Left ventricle myocardium superior (tissue), 1 donor: Measurements from ENCODE around the gene DBI. TPM values are rescaled to one million over a fixed set of nuclear protein-coding genes. Genes with fewer than 3 reads are reported as not detected.
"Not testable (repeated sequence)": the region's sequence is repeated elsewhere in the genome, so short reads cannot be mapped to it uniquely, and the experiment has no call there.

Experiments
- ATAC-seq: fragments of 200-7000 bp; cut with Tn5 transposase; one replicate; pipeline ENCODE4 v1.9.1; 2020; ENCODE audit warnings: mild to moderate bottlenecking, moderate library complexity
- DNase-seq: peaks from one replicate; pipeline ENCODE4 v3.0.0-alpha.2; 2020
- intact Hi-C: fragments of 100-400 bp; cut with micrococcal nuclease; formaldehyde crosslinking; loops from one replicate; pipeline ENCODE4 v1.11.0; 2022
- total RNA-seq: library from RNA; stranded (reverse); fragmentation: NEBNext Ultra II Directional; extraction: Animal tissue kit (Norgen Biotek cat#: 25700); gene quantifications from one replicate; pipeline ENCODE4 v1.2.1, GENCODE V29; 2021
- donor health status: DM: no; HTN: yes; CAD: no; lungs with severe emphysema.

DBI gene
- total RNA-seq, 1 donor from 2014 or later: 315 TPM

DNA sequence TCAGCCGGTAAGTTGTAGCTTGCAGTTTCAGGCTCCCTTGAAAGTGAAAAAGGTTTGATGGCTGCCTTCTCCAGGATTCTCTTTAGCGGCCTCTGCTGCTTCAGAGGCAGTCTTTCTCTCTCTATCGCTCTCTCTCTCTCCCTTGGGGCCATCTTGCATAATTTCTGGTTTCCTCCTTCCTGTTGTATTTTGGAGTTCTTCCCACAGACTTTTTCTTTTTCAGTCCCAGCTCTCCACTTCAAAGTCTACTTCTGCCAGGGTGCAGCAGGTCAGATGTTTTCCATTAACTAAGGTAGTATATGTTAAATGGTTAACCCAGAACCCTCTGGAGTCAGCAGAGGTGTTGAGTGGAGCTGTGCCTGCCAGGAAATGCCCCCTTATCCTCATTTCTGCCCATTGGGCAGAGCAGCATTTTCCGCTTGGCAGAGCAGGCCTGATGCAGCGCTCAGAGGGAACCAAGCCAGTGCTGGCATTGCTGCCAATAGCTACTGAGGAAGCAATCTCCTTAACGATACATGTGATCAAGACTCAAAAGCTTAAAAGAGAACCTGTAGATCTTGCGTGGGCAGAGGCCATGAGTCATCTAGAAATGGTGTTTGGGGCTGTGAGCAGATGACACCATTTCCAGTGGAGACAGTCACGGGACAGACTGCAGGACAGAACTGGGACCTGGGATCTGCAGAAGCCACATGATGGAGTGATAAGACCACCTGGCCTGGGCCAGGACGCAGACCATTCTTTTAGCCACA is 20.8 kb downstream of the DBI start:
- intact Hi-C loops: no loop called here
- DNase-seq (peak; percentile 81), ATAC-seq (peak; percentile 82)

DNA sequence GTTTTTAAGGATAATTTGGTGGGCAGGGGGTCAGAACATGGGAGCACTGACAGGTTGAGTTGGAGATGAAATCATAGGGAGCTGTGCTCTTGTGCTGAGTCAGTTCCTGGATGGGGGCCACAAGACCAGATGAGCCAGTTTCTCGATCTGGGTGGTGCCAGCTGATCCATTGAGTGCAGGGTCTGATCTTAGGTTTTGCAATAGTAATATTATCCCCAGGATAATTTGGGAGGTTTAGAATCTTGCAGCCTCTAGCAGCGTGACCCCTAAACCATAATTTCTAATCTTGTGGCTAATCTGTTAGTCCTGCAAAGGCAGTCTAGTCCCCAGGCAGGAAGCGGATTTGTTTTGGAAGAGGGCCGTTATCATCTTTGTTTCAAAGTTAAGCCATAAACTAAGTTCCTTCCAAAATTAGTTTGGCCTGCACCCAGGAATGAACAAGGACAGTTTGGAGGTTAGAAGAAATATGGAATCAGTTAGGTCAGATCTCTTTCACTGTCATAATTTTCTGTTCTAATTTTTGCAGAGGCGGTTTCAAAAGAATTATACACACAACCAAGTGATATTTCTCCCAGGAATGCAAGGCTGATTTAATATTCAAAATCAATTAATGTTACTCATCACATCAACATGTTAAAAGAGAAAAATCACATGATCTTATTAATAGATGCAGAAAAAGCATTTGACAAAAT is 23.0 kb downstream of the DBI start:
- intact Hi-C loops: no loop called here
- ATAC-seq (peak; percentile 59), DNase-seq (peak; percentile 66)

DNA sequence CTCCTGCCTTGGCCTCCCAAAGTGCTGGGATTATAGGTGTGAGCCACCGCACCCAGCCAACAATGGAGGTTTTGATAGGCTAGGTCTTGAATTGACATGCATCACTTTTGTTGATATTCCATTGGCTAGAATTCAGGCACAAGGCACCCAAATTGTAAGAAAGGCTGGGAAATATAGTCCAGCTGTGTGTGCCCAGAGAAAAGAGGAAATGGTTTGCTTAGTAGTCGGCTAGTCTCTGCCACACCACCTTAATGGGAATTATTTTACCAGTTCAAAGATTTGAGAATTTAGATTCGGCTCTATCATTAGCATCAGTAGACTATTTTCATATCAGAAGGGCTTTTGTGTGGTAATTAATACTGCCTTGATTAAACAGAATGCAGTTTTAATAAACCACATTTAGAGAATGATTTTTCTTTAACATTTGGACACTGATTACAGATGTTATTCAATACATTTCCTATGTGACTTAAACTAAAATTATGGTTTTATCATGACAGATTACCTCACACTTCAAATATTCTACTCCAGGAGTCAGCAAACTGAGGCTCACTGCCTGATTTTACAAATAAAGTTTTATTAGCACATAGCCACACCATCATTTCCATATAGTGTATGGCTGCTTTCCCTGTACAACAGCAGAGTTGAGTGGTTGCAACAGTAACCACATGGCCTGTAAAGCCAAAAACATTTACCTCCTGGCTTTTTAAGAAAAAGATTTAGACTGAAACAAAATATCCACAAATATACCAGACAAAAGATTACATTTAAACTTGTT is 27.4 kb downstream of the DBI start:
- DNase-seq (no peak), ATAC-seq (no peak)
- intact Hi-C loops: no loop called here

DNA sequence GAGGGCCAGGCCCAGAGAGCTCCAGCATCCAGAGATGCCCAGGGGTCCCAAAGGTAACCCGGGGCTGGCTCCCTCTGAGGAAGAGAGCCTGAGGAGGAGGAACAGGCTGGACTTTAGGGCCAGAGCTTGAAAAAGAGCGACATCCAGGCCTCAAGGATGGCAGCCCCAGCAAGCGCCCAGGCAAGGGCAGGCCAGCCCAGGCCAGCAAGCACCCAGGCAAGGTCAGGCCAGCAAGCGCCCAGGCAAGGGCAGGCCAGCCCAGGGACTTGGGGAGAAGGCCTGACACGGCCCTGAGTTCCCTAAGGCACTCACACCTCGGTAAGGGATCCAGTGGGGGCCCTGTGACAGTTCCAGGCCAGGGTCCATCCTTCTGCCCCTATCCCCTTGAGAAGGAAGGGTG is 30.4 kb downstream of the DBI start:
- ATAC-seq (no peak), DNase-seq (no peak)
- intact Hi-C loops: no loop called here

DNA sequence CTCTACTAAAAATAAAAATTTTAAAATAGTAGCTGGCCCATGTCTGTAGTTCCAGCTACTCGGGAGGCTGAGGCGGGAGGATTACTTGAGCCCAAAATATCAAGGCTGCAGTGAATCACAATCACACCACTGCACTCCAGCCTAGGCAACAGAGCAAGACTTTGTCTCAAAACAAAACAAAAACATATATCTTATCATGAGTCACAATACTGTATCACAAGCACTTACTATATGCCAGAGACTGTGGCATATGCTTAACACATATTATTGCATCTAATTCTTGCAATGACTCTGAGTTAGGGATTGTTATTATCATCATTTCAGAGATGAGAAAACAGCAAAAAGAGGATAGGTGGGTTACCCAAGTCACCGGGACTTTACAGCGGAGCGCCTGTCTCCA is 35.3 kb downstream of the DBI start:
- ATAC-seq (no peak), DNase-seq (no peak)
- intact Hi-C loops: loop anchor here (10.0 kb wide), 1 partner anchor 263 kb away; no protein-coding TSS in a partner anchor

DNA sequence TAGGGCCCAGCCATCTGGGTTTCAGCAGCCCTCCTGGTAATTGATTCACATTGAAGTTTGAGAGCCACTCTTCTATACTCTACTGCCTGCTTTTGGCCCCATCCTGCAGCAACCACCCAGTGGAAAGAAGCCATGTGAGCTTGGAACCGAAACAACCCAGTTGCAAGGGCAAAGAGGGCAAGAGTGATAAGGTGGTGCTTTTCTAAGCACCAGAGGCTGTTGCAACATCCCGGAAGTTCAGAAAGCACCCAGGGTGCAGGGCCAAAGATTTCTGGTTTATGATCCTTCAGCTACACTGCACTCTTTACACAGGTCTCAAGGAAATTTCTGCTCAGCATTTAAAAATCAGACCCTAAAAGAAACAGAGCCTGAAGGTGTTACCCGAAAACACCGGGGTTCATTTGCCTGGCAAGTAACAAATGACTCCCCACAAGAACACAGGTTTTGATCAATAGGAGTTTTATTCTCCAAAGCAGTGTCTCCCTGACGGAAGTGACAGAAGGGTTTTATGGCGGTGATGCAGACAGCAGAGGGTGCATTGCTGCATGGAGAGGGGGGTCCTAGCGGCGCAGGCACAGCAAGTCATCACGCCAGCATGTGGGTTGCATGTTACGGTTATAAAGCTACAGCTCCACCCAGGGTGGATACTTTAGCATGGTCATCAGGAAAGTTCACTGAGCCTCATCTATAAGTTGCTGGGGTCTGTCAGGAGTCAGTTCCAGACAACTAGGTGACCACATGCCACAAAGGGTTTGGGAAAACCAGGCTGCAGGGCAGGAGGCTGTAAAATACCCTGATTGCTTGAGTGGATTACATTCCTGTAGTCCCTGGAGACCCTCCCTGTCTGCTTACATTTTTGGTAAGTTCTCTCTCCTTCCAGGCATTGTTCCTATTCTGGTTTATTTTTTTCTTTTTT is 36.1 kb downstream of the DBI start:
- peak; percentile 43 for DNase-seq
- intact Hi-C loops: loop anchor here (10.0 kb wide), 1 partner anchor 262 kb away; no protein-coding TSS in a partner anchor
- peak; percentile 92 for ATAC-seq

DNA sequence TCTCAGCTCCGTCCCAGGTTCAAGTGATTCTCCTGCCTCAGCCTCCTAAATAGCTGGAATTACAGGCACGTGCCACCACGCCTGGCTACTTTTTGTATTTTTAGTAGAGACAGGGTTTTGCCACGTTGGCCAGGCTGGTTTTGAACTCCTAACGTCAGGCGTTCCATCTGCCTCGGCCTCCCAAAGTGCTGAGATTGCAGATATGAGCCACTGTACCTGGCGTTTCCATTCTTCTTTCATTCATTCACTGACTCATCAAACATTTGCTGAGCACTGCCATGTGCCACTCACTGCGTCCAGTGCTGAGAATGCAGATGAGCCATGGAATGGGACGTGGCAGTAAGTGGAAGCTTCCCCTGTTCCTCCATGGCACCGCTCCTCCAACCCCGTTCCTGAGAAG is 36.8 kb downstream of the DBI start:
- intact Hi-C loops: loop anchor here (10.0 kb wide), 1 partner anchor 261 kb away; no protein-coding TSS in a partner anchor
- not testable (repeated sequence) for DNase-seq, ATAC-seq

DNA sequence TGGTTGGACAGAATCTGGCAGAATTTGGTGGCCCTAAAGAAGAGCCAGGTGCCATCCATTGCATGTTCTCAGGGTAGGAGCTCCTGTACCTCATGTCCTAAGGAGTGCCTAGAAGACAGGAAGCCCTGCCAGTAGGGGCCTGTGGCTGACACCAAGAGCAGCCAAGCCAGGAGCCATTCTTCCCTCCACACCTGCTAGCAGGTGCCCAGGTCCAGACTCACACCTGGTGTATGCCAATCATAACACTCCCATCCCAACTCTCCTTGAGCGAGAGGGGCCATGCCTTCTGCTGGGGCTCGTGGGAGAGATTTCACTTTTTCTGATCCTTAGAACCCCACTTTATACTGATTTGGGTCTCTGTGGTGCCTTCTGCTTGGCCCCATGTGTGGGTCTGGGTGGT is 38.4 kb downstream of the DBI start:
- no peak for ATAC-seq
- no peak for DNase-seq
- intact Hi-C loops: loop anchor here (5.0 to 10.0 kb wide), 2 partner anchors 72 to 260 kb away; no protein-coding TSS in a partner anchor

DNA sequence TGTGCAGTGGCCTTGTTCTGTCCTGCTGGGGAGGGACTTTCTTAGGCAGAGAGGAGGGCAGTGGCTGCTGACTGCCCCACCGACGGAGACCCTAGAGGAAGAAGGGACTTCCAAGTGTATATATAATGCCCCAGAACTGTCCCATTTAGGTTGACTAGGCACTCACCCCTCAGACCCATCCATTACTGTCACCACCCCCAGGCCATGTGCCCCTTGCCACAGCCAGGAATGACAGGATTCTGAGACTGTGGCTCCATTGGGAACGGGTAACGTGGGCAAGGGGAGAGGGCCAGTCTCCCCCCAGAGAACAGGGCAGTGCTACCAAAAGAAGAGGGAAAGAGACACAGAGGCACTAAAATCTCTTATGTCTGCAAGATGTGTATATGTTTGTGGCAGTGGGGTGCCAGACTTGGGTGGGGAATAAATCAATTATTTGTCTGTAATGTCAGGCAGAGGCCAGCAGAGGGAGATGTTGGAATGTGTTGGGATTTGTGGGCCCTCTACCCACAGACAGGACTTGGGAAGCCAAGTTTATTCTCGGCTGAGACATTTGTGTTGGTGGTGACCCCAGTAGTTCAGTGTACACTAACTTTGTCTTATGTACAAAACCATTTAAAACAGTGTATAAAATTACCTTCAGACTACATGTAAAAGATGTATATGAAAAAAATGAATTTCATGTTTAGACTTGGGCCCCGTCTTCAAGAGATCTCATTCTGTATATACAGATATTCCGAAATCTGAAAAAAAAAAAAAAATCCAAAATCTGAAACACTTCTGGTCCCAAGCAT is 40.8 kb downstream of the DBI start:
- no peak for DNase-seq
- ATAC-seq: peak; percentile 77
- intact Hi-C loops: loop anchor here (5.0 to 10.0 kb wide), 2 partner anchors 70 to 257 kb away; no protein-coding TSS in a partner anchor

DNA sequence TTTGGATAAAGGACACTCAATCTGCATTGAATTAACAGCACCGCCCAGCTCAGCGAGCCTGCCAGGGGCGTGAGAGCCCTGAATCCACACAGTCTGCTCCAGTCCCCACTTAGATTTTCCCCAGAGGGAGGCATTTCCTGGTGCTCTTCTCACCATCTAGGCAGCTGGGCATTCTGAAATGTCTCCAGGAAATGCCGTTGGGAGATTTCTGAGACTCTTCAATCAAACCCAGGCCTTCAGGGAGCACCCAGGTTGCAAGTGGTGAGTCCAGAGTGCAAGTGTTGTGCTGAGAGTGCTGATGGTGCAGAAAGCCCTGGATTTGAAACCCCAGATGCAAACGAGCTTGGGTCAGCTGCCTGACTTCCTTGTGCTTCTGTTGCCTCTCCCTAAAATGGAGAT is 41.4 kb downstream of the DBI start:
- DNase-seq: no peak
- peak; percentile 51 for ATAC-seq
- intact Hi-C loops: loop anchor here (5.0 to 10.0 kb wide), 2 partner anchors 69 to 257 kb away; no protein-coding TSS in a partner anchor

DNA sequence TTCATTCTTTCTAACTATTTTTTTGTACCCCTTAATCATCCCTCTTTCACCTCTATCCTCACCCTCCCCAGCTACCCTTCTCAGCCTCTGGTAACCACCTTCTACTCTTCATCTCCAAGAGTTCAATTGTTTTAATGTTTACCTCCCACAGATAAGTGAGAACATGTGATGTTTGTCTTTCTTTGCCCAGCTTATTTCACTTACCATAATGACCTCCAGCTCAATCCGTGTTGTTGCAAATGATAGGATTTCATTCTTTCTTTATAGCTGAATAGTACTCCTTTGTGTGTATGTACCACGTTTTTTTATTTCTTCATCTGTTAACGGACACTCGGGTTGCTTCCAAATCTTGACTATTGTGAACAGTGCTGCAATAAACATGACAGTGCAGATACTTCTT is 42.7 kb downstream of the DBI start:
- intact Hi-C loops: loop anchor here (5.0 to 10.0 kb wide), 2 partner anchors 68 to 255 kb away; no protein-coding TSS in a partner anchor
- ATAC-seq: no peak
- DNase-seq: no peak

DNA sequence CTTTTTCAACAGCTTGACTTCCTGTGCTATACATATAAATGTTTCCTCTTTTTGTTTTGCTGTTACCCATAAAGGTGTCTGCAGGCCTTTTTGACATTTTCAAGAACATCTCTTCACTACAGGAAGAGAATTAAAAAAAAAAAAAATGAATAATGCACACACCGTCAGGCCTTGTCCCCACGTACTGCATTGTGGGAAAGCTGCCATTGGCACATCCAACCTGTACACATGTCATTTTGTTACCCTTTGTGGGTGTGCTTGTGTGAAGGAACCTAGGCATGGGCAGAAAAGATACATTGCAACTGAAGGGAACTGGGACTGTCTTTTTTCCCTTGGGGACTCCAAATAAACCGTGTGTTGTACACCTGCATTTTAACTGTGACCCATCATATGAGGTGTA is 48.1 kb downstream of the DBI start:
- intact Hi-C loops: no loop called here
- ATAC-seq (no peak), DNase-seq (no peak)

DNA sequence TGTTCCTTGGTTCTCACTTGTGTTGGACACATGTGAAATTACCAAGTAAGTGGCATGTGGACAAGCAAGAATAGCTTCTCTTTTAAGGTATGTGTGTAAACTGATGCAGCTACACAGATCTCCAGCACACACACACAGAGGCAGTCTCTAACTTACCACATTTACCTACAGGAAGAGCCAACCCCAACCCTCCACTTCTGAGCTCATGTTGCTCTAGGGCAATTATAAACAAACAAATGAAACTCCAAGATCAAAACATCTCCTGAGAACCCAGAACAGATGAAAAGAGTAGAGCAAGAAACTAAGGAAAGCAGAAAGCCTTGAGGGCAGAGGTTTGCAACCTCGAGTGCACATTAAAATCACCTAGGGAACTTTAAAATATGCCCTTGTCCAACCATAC is 48.9 kb downstream of the DBI start:
- no peak for ATAC-seq
- intact Hi-C loops: no loop called here
- no peak for DNase-seq

DNA sequence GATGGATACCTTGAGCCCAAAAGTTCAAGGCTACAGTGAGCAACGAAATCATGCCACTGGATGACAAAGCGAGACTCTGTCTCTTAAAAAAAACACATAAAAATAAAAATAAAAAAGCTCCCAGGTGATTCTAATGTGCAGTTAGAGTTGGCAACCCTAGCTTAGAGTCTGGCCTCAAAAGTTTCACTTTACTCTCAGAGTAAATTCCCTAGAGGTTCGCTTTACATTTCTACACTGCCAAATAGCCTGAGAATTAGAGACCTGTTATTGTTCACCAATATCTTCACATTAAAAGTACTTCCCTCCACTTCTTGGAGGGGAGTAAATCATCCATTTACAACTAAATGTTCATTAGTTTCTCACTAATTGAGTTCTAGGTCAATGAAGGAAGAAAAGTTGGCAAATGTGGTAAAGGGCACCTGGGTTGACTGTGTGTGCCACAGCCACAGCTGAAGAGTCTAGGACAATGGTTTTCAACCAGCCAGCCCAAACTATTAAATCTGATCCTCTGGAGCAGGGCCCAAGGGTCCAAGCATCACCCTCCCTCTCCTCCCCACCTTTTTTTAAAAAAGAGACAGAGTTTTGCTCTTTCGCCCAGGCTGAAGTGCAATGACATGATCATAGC is 49.6 kb downstream of the DBI start:
- no peak for DNase-seq
- no peak for ATAC-seq
- intact Hi-C loops: no loop called here

DNA sequence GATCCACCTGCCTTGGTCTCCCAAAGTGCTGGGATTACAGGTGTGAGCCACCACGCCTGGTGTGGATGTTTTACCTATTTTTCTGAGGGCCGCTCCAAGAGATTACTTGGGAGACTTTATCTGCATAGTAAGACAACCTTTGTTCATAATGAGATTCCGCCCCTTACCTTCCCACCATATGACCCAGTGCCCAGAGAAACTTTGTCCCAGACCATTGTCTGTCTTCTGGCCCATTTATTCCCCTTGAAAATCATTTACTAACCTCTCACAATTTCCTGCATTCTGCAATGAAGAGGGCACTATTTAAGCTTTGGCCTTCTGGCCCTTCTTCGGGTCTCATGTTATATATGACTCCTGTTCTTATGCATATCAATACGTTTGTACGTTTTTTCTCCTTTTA is 51.1 kb downstream of the DBI start:
- no peak for ATAC-seq
- intact Hi-C loops: no loop called here
- no peak for DNase-seq

DNA sequence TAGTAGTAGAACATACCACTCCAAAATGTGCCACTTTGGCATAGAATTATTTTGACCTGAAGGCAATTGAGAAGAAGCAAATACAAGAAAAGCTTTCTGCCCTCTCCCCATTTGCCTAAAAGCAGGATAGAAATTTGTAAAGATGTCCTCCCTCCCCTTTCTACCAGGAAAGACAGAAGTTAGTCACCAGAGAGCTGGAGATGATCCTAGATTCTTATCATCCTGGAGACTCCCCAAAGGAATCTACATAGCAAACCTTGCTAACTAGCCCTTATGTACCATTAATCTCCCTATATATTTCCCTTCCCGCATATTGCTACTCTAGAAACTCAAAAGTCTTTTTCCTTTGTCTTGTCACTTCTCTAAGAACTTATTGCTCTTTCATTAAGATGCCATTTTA is 52.3 kb downstream of the DBI start:
- no peak for ATAC-seq
- intact Hi-C loops: no loop called here

DNA sequence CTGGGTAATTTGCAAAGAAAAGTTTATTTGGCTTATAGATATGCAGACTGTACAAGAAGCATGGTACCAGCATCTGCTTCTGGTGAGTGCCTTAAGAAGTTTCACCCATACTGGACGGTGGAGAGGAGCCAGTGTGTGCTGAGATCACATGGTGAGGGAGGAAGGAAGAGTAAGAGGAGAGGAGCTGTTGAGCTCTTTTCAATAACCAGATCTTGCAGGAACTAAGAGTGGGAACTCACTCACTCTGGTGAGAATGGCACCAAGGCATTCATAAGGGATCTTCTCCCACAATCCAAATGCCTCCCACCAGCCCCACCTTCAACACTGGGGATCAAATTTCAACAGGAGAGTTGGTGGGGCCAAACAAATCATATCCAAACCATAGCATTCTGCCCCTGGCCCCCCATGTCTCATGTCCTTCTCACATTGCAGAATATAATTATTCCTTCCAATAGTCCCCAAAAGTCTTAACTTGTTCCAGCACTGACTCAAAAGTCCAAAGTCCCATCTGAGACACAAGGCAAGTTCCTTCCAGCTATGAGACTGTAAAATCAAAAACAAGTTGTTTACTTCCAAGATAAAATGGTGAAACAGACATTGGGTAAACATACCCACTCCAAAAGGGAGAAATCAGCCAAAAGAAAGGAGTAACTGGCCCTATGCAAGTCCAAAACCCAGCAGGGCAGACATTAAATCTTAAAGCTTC is 53.2 kb downstream of the DBI start:
- intact Hi-C loops: no loop called here
- ATAC-seq (peak; percentile 26), DNase-seq (no peak)

More for the DNA sequence above, 52.3 kb downstream of the DBI start:
- no peak for DNase-seq
